Brain microvascular endothelial cell (primary cell): Measurements from ENCODE around the gene MPP2.

Source experiments
- DNase-seq: peaks from one replicate; pipeline ENCODE4 v3.0.0-alpha.2; 2020
- H3K27ac ChIP-seq: fragments of 250-450 bp; sonication (Bioruptor Pico); 2 replicates; pipeline ENCODE4 v1.5.1; 2020; ENCODE audit warnings: mild to moderate bottlenecking, moderate library complexity
- H3K27me3 ChIP-seq: fragments of 250-450 bp; sonication (Bioruptor Pico); replicated peaks from 2 replicates; pipeline ENCODE4 v1.5.1; 2020; ENCODE audit warnings: mild to moderate bottlenecking
- H3K36me3 ChIP-seq: fragments of 250-450 bp; sonication (Bioruptor Pico); replicated peaks from 2 replicates; pipeline ENCODE4 v1.5.1; 2020; ENCODE audit warnings: mild to moderate bottlenecking
- H3K4me3 ChIP-seq: 2 replicates; pipeline ENCODE4 v1.5.1; 2011; ENCODE audit warnings: low read depth, mild to moderate bottlenecking, control low read depth, low read length, moderate library complexity
- CTCF ChIP-seq: IDR thresholded peaks from 2 replicates; pipeline ENCODE4 v1.5.1; 2011; ENCODE audit warnings: low read depth, mild to moderate bottlenecking, moderate library complexity, low read length, control low read depth, inconsistent platforms; ENCODE audit errors: missing control alignments
- in situ Hi-C: cut with HindIII; loops from 2 replicates; pipeline ENCODE4 v1.10.0; 2017; ENCODE audit warnings: low sequenced_read_pairs, low pct_ligation_motif_present

MPP2 gene

GRCh38 chr17:43905400-43905984 lies 1.8 kb downstream of the MPP2 start:
- no peaks in the 10 kb centered on the region for H3K36me3 ChIP-seq
- in situ Hi-C loops = no loop called here
- DNase-seq = no peak
- peaks cover 24% of the 10 kb centered on the region for H3K27me3 ChIP-seq
- H3K27ac ChIP-seq = no peak overlapping the region
- H3K4me3 ChIP-seq = no peak overlapping the region
- no peak for TF ChIP-seq CTCF

- Histone ChIP-seq H3K4me3 (no peak overlapping the region), H3K27me3 (peaks cover 11% of the 10 kb centered on the region), H3K27ac (no peak overlapping the region), H3K36me3 (no peaks in the 10 kb centered on the region)
- TF ChIP-seq CTCF = no peak
- no peak for DNase-seq
- in situ Hi-C loops = no loop called here
Observed at GRCh38 chr17:43901861-43902589, 5.3 kb downstream of the MPP2 start.

- Histone ChIP-seq H3K4me3 (peak overlapping the region; percentile 48), H3K36me3 (no peaks in the 10 kb centered on the region), H3K27ac (no peak overlapping the region), H3K27me3 (peaks cover 4% of the 10 kb centered on the region)
- DNase-seq = no peak
- in situ Hi-C loops = no loop called here
- no peak for TF ChIP-seq CTCF
Observed at GRCh38 chr17:43900858-43901754, 6.2 kb downstream of the MPP2 start.

- no peak overlapping the region for H3K27ac ChIP-seq
- no peaks in the 10 kb centered on the region for H3K27me3 ChIP-seq
- peak; percentile 75 for DNase-seq
- no peak for TF ChIP-seq CTCF
- H3K36me3 ChIP-seq = no peaks in the 10 kb centered on the region
- peak overlapping the region; percentile 48 for H3K4me3 ChIP-seq
- in situ Hi-C loops = no loop called here
Observed at GRCh38 chr17:43900183-43900857, 7.0 kb downstream of the MPP2 start.

- H3K27ac ChIP-seq = no peak overlapping the region
- in situ Hi-C loops = no loop called here
Observed at GRCh38 chr17:43898446-43898845, 8.9 kb downstream of the MPP2 start.

More at GRCh38 chr17:43898446-43898845, 8.9 kb downstream of the MPP2 start:
- Histone ChIP-seq H3K36me3 (no peaks in the 10 kb centered on the region), H3K4me3 (no peak overlapping the region), H3K27me3 (no peaks in the 10 kb centered on the region)
- DNase-seq = no peak
- TF ChIP-seq CTCF = no peak
